Measurements from ENCODE around the gene UCN2.

Gene UCN2

GRCh38 chr3:48588230-48588629 is 24.6 kb upstream of the UCN2 start:
- DNase-seq: no peak

- no peak for DNase-seq
These were observed 24.1 kb upstream of the UCN2 start for GRCh38 chr3:48587686-48588085.

- DNase-seq: no peak
These were observed 21.8 kb upstream of the UCN2 start for GRCh38 chr3:48585411-48585810.

- DNase-seq: no peak
These were observed 21.3 kb upstream of the UCN2 start for GRCh38 chr3:48584836-48585235.

- no peak for DNase-seq
These were observed 18.3 kb upstream of the UCN2 start for GRCh38 chr3:48581621-48582481.

- no peak for DNase-seq
These were observed 13.1 kb upstream of the UCN2 start for GRCh38 chr3:48576647-48577046.

GRCh38 chr3:48575366-48575765 is 11.8 kb upstream of the UCN2 start:
- DNase-seq: no peak

GRCh38 chr3:48573973-48574585 is 10.5 kb upstream of the UCN2 start:
- DNase-seq: no peak

GRCh38 chr3:48572517-48572916 is 8.9 kb upstream of the UCN2 start:
- no peak for DNase-seq

GRCh38 chr3:48571938-48572337 is 8.4 kb upstream of the UCN2 start:
- DNase-seq: no peak

- no peak for DNase-seq
These were observed 6.3 kb upstream of the UCN2 start for GRCh38 chr3:48569808-48570450.

- no peak for DNase-seq
These were observed 5.8 kb upstream of the UCN2 start for GRCh38 chr3:48569400-48569799.

- no peak for DNase-seq
These were observed 4.9 kb upstream of the UCN2 start for GRCh38 chr3:48568476-48568875.

- no peak for DNase-seq
These were observed 3.9 kb upstream of the UCN2 start for GRCh38 chr3:48567500-48567899.

GRCh38 chr3:48567090-48567489 is 3.5 kb upstream of the UCN2 start:
- DNase-seq: no peak

- DNase-seq: no peak
These were observed 2.8 kb upstream of the UCN2 start for GRCh38 chr3:48566401-48566760.

- peak; percentile 85 for DNase-seq
These were observed 2.2 kb upstream of the UCN2 start for GRCh38 chr3:48565591-48566400.

GRCh38 chr3:48565186-48565585 is 1.6 kb upstream of the UCN2 start:
- no peak for DNase-seq

GRCh38 chr3:48564667-48565066 is 1.1 kb upstream of the UCN2 start:
- no peak for DNase-seq

- DNase-seq: peak; percentile 95
These were observed 441 bp upstream of the UCN2 start for GRCh38 chr3:48564022-48564421.

GRCh38 chr3:48562367-48563095 is 1.1 kb downstream of the UCN2 start:
- DNase-seq: no peak

GRCh38 chr3:48561045-48561736 is 2.4 kb downstream of the UCN2 start:
- peak; percentile 78 for DNase-seq
